IPS-20b (cell line): ENCODE results near the gene MSRB3.

Source experiments
- H3K27ac ChIP-seq: one replicate; pipeline ENCODE4 v1.5.1; 2013; ENCODE audit warnings: low read length
- H3K27me3 ChIP-seq: 2 replicates; pipeline ENCODE4 v1.6.1; 2013; ENCODE audit warnings: mild to moderate bottlenecking, low read length, inconsistent platforms; ENCODE audit not compliant: insufficient read depth
- H3K36me3 ChIP-seq: 2 replicates; pipeline ENCODE4 v1.6.1; 2013; ENCODE audit warnings: low read depth, mild to moderate bottlenecking, inconsistent platforms, low read length, moderate library complexity; ENCODE audit not compliant: insufficient read depth
- H3K4me1 ChIP-seq: 2 replicates; pipeline ENCODE4 v1.6.1; 2013; ENCODE audit warnings: mild to moderate bottlenecking, control low read depth, inconsistent platforms, low read length, moderate library complexity; ENCODE audit not compliant: insufficient read depth
- H3K4me3 ChIP-seq: 2 replicates; pipeline ENCODE4 v1.5.1; 2013; ENCODE audit warnings: mild to moderate bottlenecking, low read length, inconsistent platforms
- H3K9ac ChIP-seq: 2 replicates; pipeline ENCODE4 v1.6.1; 2013; ENCODE audit warnings: low read depth, mild to moderate bottlenecking, inconsistent platforms, low read length, moderate library complexity
- H3K9me3 ChIP-seq: 2 replicates; pipeline ENCODE4 v1.6.1; 2013; ENCODE audit warnings: mild to moderate bottlenecking, low read depth, low read length, inconsistent platforms; ENCODE audit not compliant: insufficient read depth

Gene MSRB3

GRCh38 chr12:65367396-65367795 lies 88.9 kb downstream of the MSRB3 start:
- no peak overlapping the region for H3K4me3 ChIP-seq
- H3K36me3 ChIP-seq = no peaks in the 10 kb centered on the region

GRCh38 chr12:65368055-65368454 lies 89.6 kb downstream of the MSRB3 start:
- Histone ChIP-seq H3K9ac (no peak overlapping the region), H3K27ac (no peak overlapping the region)

More at GRCh38 chr12:65367396-65367795, 88.9 kb downstream of the MSRB3 start:
- no peaks in the 10 kb centered on the region for H3K9me3 ChIP-seq
- H3K27me3 ChIP-seq = no peaks in the 10 kb centered on the region
- no peak overlapping the region for H3K9ac ChIP-seq
- no peak overlapping the region for H3K27ac ChIP-seq
- H3K4me1 ChIP-seq = no peaks in the 10 kb centered on the region; the same call in 1 of the 2 replicates

GRCh38 chr12:65372574-65372973 lies 94.1 kb downstream of the MSRB3 start:
- H3K4me1 ChIP-seq = no peaks in the 10 kb centered on the region

More at GRCh38 chr12:65368055-65368454, 89.6 kb downstream of the MSRB3 start:
- Histone ChIP-seq H3K4me3 (no peak overlapping the region), H3K4me1 (no peaks in the 10 kb centered on the region; the same call in 1 of the 2 replicates), H3K27me3 (no peaks in the 10 kb centered on the region), H3K36me3 (no peaks in the 10 kb centered on the region), H3K9me3 (no peaks in the 10 kb centered on the region)

GRCh38 chr12:65384240-65384639 lies 105.8 kb downstream of the MSRB3 start:
- no peak overlapping the region for H3K4me3 ChIP-seq
- no peaks in the 10 kb centered on the region for H3K36me3 ChIP-seq
- no peak overlapping the region for H3K27ac ChIP-seq
- no peaks in the 10 kb centered on the region for H3K9me3 ChIP-seq
- H3K4me1 ChIP-seq = no peaks in the 10 kb centered on the region
- no peak overlapping the region for H3K9ac ChIP-seq
- H3K27me3 ChIP-seq = no peaks in the 10 kb centered on the region

More at GRCh38 chr12:65372574-65372973, 94.1 kb downstream of the MSRB3 start:
- Histone ChIP-seq H3K4me3 (no peak overlapping the region), H3K27me3 (no peaks in the 10 kb centered on the region), H3K9ac (no peak overlapping the region), H3K36me3 (no peaks in the 10 kb centered on the region), H3K27ac (no peak overlapping the region), H3K9me3 (no peaks in the 10 kb centered on the region)

DNA sequence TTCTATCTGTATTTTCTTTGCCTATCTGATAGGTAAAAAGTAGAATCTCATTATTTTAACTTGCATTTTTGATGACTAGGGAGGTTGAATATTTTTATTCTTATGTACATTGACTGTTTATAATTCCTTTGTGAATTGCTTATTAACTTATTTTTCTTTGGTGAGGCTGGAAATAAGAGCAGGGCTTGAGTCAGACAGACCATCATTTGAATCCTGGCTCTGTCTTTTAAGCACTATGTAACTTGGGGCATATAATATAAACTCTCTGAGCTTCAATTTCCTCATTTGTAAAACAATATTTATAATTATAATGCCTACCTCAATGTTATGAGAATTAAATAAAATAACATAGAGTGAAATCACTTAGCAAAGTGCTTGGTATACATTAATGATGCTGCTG lies 108.9 kb downstream of the MSRB3 start:
- Histone ChIP-seq H3K9me3 (no peaks in the 10 kb centered on the region), H3K27ac (no peak overlapping the region), H3K4me3 (no peak overlapping the region), H3K27me3 (no peaks in the 10 kb centered on the region), H3K36me3 (no peaks in the 10 kb centered on the region), H3K4me1 (no peaks in the 10 kb centered on the region), H3K9ac (no peak overlapping the region)

DNA sequence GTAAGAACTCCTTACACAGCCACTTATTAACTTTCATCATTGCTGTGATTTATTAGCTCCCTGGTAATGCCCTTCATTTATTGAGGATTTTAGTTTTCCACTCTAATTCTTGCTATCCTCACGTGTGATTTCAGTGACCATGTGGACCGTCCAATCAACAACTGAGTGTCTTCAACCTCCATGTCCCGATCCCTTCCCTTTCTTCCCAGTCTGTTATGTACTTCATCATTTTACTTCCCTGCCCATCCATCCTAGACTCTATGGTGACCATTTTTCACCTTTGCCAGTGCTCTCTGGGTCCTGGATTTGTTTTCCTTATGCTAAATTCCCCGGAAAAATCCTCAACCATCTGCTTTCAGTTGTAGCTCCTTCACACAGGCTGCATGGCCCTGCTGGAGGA lies 111.0 kb downstream of the MSRB3 start:
- no peaks in the 10 kb centered on the region for H3K4me1 ChIP-seq
- no peak overlapping the region for H3K27ac ChIP-seq
- no peak overlapping the region for H3K9ac ChIP-seq
- no peaks in the 10 kb centered on the region for H3K27me3 ChIP-seq
- H3K4me3 ChIP-seq = no peak overlapping the region
- H3K36me3 ChIP-seq = no peaks in the 10 kb centered on the region
- peaks cover 3% of the 10 kb centered on the region; the same call in 1 of the 2 replicates for H3K9me3 ChIP-seq

DNA sequence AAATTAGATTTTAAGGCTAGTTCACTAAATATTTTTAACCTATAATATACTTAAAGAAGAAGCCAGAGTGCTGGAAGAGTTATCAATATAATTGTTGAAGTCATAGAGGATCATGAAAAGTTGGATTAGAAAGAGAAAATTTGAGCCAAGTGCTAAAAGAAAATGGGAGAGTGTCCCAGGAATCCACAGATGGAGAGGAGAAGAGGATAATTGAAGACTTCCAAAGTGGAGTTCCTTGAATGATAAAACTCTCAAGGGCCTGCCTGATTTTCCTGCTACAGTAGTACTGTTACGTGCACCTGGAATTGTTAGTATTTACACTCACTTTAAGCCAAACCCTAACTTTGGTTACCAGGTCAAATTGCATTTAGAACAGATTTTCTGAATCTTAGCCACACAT lies 113.2 kb downstream of the MSRB3 start:
- no peaks in the 10 kb centered on the region for H3K27me3 ChIP-seq
- peaks cover 9% of the 10 kb centered on the region; the same call in 1 of the 2 replicates for H3K9me3 ChIP-seq
- no peak overlapping the region for H3K27ac ChIP-seq
- no peak overlapping the region for H3K9ac ChIP-seq
- H3K4me1 ChIP-seq = no peaks in the 10 kb centered on the region
- H3K36me3 ChIP-seq = no peaks in the 10 kb centered on the region
- H3K4me3 ChIP-seq = no peak overlapping the region

- Histone ChIP-seq H3K4me1 (no peaks in the 10 kb centered on the region), H3K27ac (no peak overlapping the region), H3K36me3 (no peaks in the 10 kb centered on the region), H3K4me3 (no peak overlapping the region), H3K27me3 (no peaks in the 10 kb centered on the region), H3K9ac (no peak overlapping the region), H3K9me3 (peaks cover 9% of the 10 kb centered on the region; the same call in 1 of the 2 replicates)
Observed at GRCh38 chr12:65392491-65392890, 114.0 kb downstream of the MSRB3 start.

GRCh38 chr12:65403188-65403587 lies 124.7 kb downstream of the MSRB3 start:
- no peak overlapping the region for H3K27ac ChIP-seq
- no peaks in the 10 kb centered on the region for H3K27me3 ChIP-seq
- no peak overlapping the region for H3K9ac ChIP-seq
- H3K9me3 ChIP-seq = no peaks in the 10 kb centered on the region; the same call in 1 of the 2 replicates
- H3K36me3 ChIP-seq = no peaks in the 10 kb centered on the region
- no peaks in the 10 kb centered on the region for H3K4me1 ChIP-seq
- no peak overlapping the region for H3K4me3 ChIP-seq

GRCh38 chr12:65407388-65408149 lies 129.1 kb downstream of the MSRB3 start:
- no peak overlapping the region for H3K27ac ChIP-seq
- no peak overlapping the region for H3K9ac ChIP-seq
- no peaks in the 10 kb centered on the region for H3K4me1 ChIP-seq
- H3K9me3 ChIP-seq = no peaks in the 10 kb centered on the region
- no peak overlapping the region for H3K4me3 ChIP-seq
- no peaks in the 10 kb centered on the region for H3K27me3 ChIP-seq
- H3K36me3 ChIP-seq = no peaks in the 10 kb centered on the region

DNA sequence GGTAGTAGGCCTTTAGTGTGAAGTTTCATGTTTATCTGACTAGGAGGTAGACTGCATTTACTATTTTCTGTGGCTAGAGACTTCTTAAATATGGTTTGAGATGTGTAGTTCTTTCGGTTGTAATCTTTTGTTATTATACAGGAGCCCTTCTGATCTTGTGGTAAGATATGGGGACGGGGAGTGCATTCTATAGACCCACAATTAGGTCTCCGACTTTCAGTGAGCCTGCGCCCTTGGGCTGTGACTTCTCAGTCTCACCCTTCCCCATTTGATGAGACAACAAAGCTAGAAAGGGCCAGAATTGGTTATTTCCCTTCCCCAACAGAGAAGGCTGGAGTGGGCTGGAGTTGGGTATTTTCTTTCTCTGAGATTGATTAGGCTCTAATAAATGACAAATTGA lies 130.0 kb downstream of the MSRB3 start:
- H3K9me3 ChIP-seq = no peaks in the 10 kb centered on the region
- no peaks in the 10 kb centered on the region for H3K36me3 ChIP-seq
- no peaks in the 10 kb centered on the region for H3K4me1 ChIP-seq
- H3K4me3 ChIP-seq = no peak overlapping the region
- H3K27me3 ChIP-seq = no peaks in the 10 kb centered on the region
- no peak overlapping the region for H3K27ac ChIP-seq
- no peak overlapping the region for H3K9ac ChIP-seq

GRCh38 chr12:65409726-65410125 lies 131.2 kb downstream of the MSRB3 start:
- no peaks in the 10 kb centered on the region for H3K4me1 ChIP-seq
- no peaks in the 10 kb centered on the region for H3K9me3 ChIP-seq
- no peak overlapping the region for H3K27ac ChIP-seq
- H3K9ac ChIP-seq = no peak overlapping the region
- no peak overlapping the region for H3K4me3 ChIP-seq
- no peaks in the 10 kb centered on the region for H3K27me3 ChIP-seq
- no peaks in the 10 kb centered on the region for H3K36me3 ChIP-seq
